B cell (primary cell): ENCODE measurements around the gene ANKFN1. TPM values are rescaled to one million over a fixed set of nuclear protein-coding genes. Genes with fewer than 3 reads are reported as not detected.

Source experiments
- ATAC-seq: fragments of 200-7000 bp; cut with Tn5 transposase; one replicate; pipeline ENCODE4 v1.10.0; 2021; ENCODE audit warnings: low read depth, mild to moderate bottlenecking, moderate number of reproducible peaks, moderate library complexity
- CTCF ChIA-PET: fragments of 350-600 bp; sonication (Branson Sonifier 250); formaldehyde crosslinking; loops from one replicate; lab custom pipeline; 2021; ENCODE audit warnings: antibody characterized with exemption, inconsistent platforms; lab: Charles Lee
- POLR2A ChIA-PET: fragments of 350-600 bp; sonication (Branson Sonifier 250); formaldehyde crosslinking; loops from one replicate; lab custom pipeline; 2021; ENCODE audit warnings: antibody characterized with exemption; lab: Charles Lee
- DNase-seq: peaks from one replicate; pipeline ENCODE4 v3.0.0; 2013
- H2AFZ ChIP-seq: 2 replicates; pipeline ENCODE4 v1.6.1; 2012; ENCODE audit warnings: mild to moderate bottlenecking, low read depth, low read length; ENCODE audit not compliant: insufficient read depth, poor library complexity, severe bottlenecking
- H3K27ac ChIP-seq, 2 donors: 1 replicate in 1 of 2; 2 replicates in 1 of 2; pipeline ENCODE4 v1.5.1; 2012 to 2013; ENCODE audit warnings: low read length in 2 of 2, mild to moderate bottlenecking in 2 of 2, moderate library complexity in 1 of 2
- H3K27me3 ChIP-seq, 4 experiments: fragments of 200-600 bp in 1 of 4; sonication (generic) in 1 of 4; replicated peaks in 1 of 4; 1 replicate in 2 of 4; 2 replicates in 2 of 4; pipeline versions ENCODE4 v1.6.1 to v1.7.0; 2013 to 2016; ENCODE audit warnings: low read length in 3 of 4, mild to moderate bottlenecking in 2 of 4, mixed read lengths in 1 of 4, moderate library complexity in 1 of 4; ENCODE audit not compliant: insufficient read depth in 4 of 4, control insufficient read depth in 3 of 4; ENCODE audit errors: control extremely low read depth in 1 of 4
- H3K36me3 ChIP-seq, 2 experiments: replicated peaks in 1 of 2; 1 replicate in 1 of 2; 2 replicates in 1 of 2; pipeline versions ENCODE4 v1.6.1 to v1.7.1; 2013; ENCODE audit warnings: low read length in 1 of 2; ENCODE audit not compliant: insufficient read depth in 2 of 2, control insufficient read depth in 1 of 2; ENCODE audit errors: control extremely low read depth in 1 of 2, extremely low read depth in 1 of 2
- H3K4me1 ChIP-seq, 2 donors: fragments of 200-600 bp in 1 of 2; sonication (generic) in 1 of 2; 1 replicate in 1 of 2; 2 replicates in 1 of 2; pipeline versions ENCODE4 v1.5.1 to v1.6.1; 2013 to 2017; ENCODE audit warnings: low read length in 2 of 2; ENCODE audit not compliant: control insufficient read depth in 2 of 2, insufficient read depth in 2 of 2
- H3K4me2 ChIP-seq: replicated peaks from 2 replicates; pipeline ENCODE3; 2012; ENCODE audit warnings: mild to moderate bottlenecking, low read depth, low read length; ENCODE audit not compliant: poor library complexity, severe bottlenecking
- H3K4me3 ChIP-seq, 5 experiments: fragments of 200-600 bp in 1 of 5; sonication (generic) in 1 of 5; 1 replicate in 3 of 5; 2 replicates in 2 of 5; pipeline versions ENCODE4 v1.5.1 to v1.7.0; 2011 to 2016; ENCODE audit warnings: low read length in 4 of 5, mild to moderate bottlenecking in 4 of 5, low read depth in 2 of 5, control low read depth in 1 of 5, moderate library complexity in 1 of 5; ENCODE audit not compliant: insufficient read depth in 1 of 5; ENCODE audit errors: control extremely low read depth in 1 of 5, extremely low read depth in 1 of 5
- H3K79me2 ChIP-seq: fragments of 200-600 bp; sonication (generic); one replicate; pipeline ENCODE4 v1.6.0; 2016; ENCODE audit warnings: low read length; ENCODE audit not compliant: control insufficient read depth, insufficient read depth
- H3K9ac ChIP-seq: fragments of 200-600 bp; sonication (generic); 2 replicates; pipeline ENCODE4 v1.6.1; 2017; ENCODE audit warnings: mild to moderate bottlenecking, low read length, moderate library complexity
- H3K9me3 ChIP-seq, 3 donors: one replicate each; pipeline versions ENCODE4 v1.6.1 to v1.7.1; 2013; ENCODE audit warnings: low read length in 2 of 3; ENCODE audit not compliant: control insufficient read depth in 2 of 3, insufficient read depth in 1 of 3; ENCODE audit errors: control extremely low read depth in 1 of 3
- H4K20me1 ChIP-seq: 2 replicates; pipeline ENCODE4 v1.6.0; 2012; ENCODE audit warnings: mild to moderate bottlenecking, low read length; ENCODE audit not compliant: insufficient read depth, control insufficient read depth, poor library complexity, severe bottlenecking
- H3K27ac Mint-ChIP-seq: one replicate; pipeline ENCODE4 v1.8.0; 2021; ENCODE audit warnings: mixed read lengths
- H3K27me3 Mint-ChIP-seq: one replicate; pipeline ENCODE4 v1.8.0; 2021; ENCODE audit warnings: mixed read lengths
- H3K4me1 Mint-ChIP-seq: one replicate; pipeline ENCODE4 v1.8.0; 2021; ENCODE audit warnings: mixed read lengths
- H3K4me3 Mint-ChIP-seq: one replicate; pipeline ENCODE4 v1.8.0; 2021; ENCODE audit warnings: mixed read lengths
- H3K9me3 Mint-ChIP-seq: one replicate; pipeline ENCODE4 v1.8.0; 2022; ENCODE audit warnings: mixed read lengths; ENCODE audit not compliant: insufficient read depth
- CTCF ChIP-seq: fragments of 200-600 bp; IDR thresholded peaks from one replicate; pipeline ENCODE4 v1.8.0; 2022; ENCODE audit warnings: antibody characterized with exemption, mild to moderate bottlenecking
- EZH2 ChIP-seq: IDR thresholded peaks from 2 replicates; pipeline ENCODE4 v1.6.1; 2012; ENCODE audit warnings: borderline replicate concordance, low read depth, mild to moderate bottlenecking, moderate library complexity, low read length; ENCODE audit not compliant: insufficient read depth, poor library complexity, severe bottlenecking
- WGBS: methylation state at CpG from one replicate; pipeline ENCODE4 v1.1.5; 2013; ENCODE audit warnings: missing lambda C conversion rate; ENCODE audit not compliant: insufficient coverage; 5-methylcytosine and 5-hydroxymethylcytosine counted together
- intact Hi-C: fragments of 100-400 bp; cut with micrococcal nuclease; formaldehyde crosslinking; loops from one replicate; pipeline ENCODE4 v1.10.0; 2022
- polyA plus RNA-seq: library from polyadenylated mRNA; depleted of rRNA; stranded (reverse); fragments of >200 nt; gene quantifications from 2 replicates; pipeline ENCODE4 v1.2.3, GENCODE V29; 2012
- total RNA-seq, 2 donors: library from RNA; stranded (reverse); fragments of 120-200 nt in 1 of 2; gene quantifications; 1 replicate in 1 of 2; 2 replicates in 1 of 2; pipeline versions ENCODE4 v1.2.3 to v1.2.4, GENCODE V29; 2013 to 2022

Gene ANKFN1
- total and polyA plus RNA-seq, 2 donors (not counting 1 experiment from before 2014, with no cell fraction given), result not detected

- DNase-seq (no peak), ATAC-seq (no peak)
- no peak overlapping the region for H3K4me3 Mint-ChIP-seq
- ChIA-PET POLR2A (no interaction called here), CTCF (no interaction called here)
- peaks cover 3% of the 10 kb centered on the region for H3K27me3 Mint-ChIP-seq
- no CpG with 5 or more reads among the region's 1 CpG for WGBS
- Histone ChIP-seq H3K79me2 (no peaks in the 10 kb centered on the region), H3K4me1 (no peaks in the 10 kb centered on the region), H2AFZ (no peak overlapping the region), H3K27ac (no peak overlapping the region), H3K4me3 (no peak overlapping the region), H4K20me1 (no peaks in the 10 kb centered on the region), H3K9ac (no peak overlapping the region), H3K4me2 (no peak overlapping the region), H3K27me3 (no peaks in the 10 kb centered on the region), H3K9me3 (no peaks in the 10 kb centered on the region), H3K36me3 (no peaks in the 10 kb centered on the region)
- H3K27ac Mint-ChIP-seq, result no peak overlapping the region
- H3K9me3 Mint-ChIP-seq, result no peaks in the 10 kb centered on the region
- TF ChIP-seq EZH2 (no peak), CTCF (no peak)
- intact Hi-C loops, result no loop called here
- no peaks in the 10 kb centered on the region for H3K4me1 Mint-ChIP-seq
Observed at GRCh38 chr17:56452461-56452860, 299.2 kb downstream of the ANKFN1 start.

- WGBS, result 93% methylated on average over 2 of the region's 5 CpGs
Observed at GRCh38 chr17:56457501-56457900, 304.2 kb downstream of the ANKFN1 start.

More at GRCh38 chr17:56457501-56457900, 304.2 kb downstream of the ANKFN1 start:
- intact Hi-C loops, result no loop called here
- Histone ChIP-seq H3K4me3 (no peak overlapping the region), H3K9ac (no peak overlapping the region), H3K9me3 (no peaks in the 10 kb centered on the region), H3K27ac (no peak overlapping the region), H3K36me3 (no peaks in the 10 kb centered on the region), H3K79me2 (no peaks in the 10 kb centered on the region), H4K20me1 (no peaks in the 10 kb centered on the region), H3K4me1 (no peaks in the 10 kb centered on the region), H3K4me2 (no peak overlapping the region), H3K27me3 (no peaks in the 10 kb centered on the region), H2AFZ (no peak overlapping the region)
- no peak for DNase-seq
- Mint-ChIP-seq H3K9me3 (no peaks in the 10 kb centered on the region), H3K27ac (no peak overlapping the region), H3K4me3 (no peak overlapping the region), H3K27me3 (peaks cover 13% of the 10 kb centered on the region), H3K4me1 (no peaks in the 10 kb centered on the region)
- ChIA-PET CTCF (no interaction called here), POLR2A (no interaction called here)
- TF ChIP-seq CTCF (no peak), EZH2 (no peak)
- ATAC-seq, result no peak
